NCI-H146 (cell line): Measurements from ENCODE around the gene PMIS2.
"Not testable (repeated sequence)": the region's sequence is repeated elsewhere in the genome, so short reads cannot be mapped to it uniquely, and the experiment has no call there.

Experiments
- DNase-seq: peaks from one replicate; lab custom pipeline; 2025; lab: John Stamatoyannopoulos, UW

Gene PMIS2

GRCh38 chr19:35592226-35592625, 6.3 kb downstream of the PMIS2 start:
- peak; percentile 28 for DNase-seq

DNA sequence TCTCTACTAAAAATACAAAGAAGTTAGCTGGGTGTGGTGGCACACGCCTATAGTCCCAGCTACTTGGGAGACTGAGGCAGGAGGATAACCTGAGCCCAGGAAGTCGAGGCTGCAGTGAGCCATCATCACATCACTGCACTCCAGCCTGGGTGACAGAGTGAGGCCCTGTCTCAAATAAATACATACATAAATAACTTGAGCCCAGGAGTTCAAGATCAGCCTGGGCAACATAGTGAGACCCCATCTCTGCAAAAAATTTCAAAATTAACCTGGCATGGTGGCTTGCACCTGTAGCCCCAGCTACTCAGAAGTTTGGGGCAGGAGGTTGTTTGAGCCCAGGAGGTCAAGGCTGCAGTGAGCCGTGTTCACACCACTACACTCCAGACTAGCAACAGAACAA, 9.1 kb downstream of the PMIS2 start:
- DNase-seq = not testable (repeated sequence)

DNA sequence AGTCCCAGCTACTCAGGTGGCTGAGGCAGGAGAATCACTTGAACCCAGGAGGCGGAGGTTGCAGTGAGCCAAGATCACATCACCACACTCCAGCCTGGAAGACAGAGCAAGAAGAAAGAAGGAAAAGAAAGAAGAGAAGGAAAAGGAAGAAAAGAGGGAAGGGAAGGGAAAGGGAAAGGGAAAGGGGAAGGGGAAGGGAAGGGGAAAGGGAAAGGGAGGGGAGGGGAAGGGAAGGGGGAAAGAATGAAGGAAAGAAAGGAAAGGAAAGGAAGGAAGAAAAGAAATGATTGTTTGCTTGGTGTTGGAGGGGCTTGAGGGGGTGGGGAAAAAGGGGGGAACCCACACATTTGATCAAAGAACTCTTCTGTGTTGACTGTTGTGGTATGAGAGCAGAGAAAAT, 10.0 kb downstream of the PMIS2 start:
- no peak for DNase-seq

DNA sequence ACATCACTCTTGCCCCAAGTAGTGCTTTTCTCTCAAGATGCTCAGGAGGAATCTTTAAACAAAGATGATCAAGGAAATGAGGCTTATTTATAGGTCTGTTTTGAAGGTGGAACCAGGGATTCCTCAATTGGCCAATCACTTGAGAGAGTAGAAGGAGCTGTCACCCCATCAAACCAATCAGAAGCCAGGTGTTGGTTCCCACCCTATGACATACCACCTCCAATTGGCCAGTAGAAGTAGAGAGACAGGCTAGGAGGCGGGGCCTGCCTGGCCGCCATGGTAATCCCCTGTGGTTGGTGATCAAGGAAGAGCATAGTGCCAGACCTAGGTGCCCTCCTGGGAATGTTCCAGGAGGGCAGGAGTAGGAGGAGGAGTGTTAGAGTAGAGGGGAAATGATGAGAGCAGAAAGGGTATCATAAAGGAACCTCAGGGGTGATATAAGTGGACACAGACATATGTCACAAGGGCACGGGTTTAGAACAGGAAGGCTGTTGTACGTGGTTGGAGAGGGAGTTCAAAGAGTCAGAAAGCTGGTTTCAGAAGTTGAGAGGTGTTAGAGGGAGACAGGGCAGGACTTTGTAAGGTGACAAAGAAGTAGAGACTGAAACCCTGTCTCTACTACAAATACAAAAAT, 10.5 kb downstream of the PMIS2 start:
- no peak for DNase-seq

- DNase-seq = no peak
Measured at GRCh38 chr19:35601971-35602370, 16.0 kb downstream of the PMIS2 start.

- not testable (repeated sequence) for DNase-seq
Measured at GRCh38 chr19:35604436-35604835, 18.5 kb downstream of the PMIS2 start.

GRCh38 chr19:35607170-35607569, 21.2 kb downstream of the PMIS2 start:
- DNase-seq = not testable (repeated sequence)

DNA sequence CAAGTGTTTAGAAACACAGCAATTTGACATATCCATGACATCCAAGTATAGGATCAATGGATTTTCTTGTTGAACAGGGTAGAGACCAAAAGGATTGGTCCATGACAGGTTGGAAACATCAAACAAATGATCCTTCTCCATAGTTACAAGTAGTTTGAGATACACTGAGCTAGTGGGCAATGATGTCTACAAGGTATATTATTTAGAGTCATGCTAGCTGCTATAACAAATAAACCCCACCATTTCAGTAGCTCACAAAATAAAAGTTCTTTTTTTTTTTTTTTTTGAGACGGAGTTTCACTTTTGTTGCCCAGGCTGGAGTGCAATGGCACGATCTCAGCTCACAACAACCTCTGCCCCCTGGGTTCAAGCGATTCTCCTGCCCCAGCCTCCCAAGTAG, 21.7 kb downstream of the PMIS2 start:
- DNase-seq = no peak

- no peak for DNase-seq
Measured at GRCh38 chr19:35608251-35608650, 22.3 kb downstream of the PMIS2 start.

GRCh38 chr19:35609851-35610353, 23.9 kb downstream of the PMIS2 start:
- no peak for DNase-seq

- DNase-seq = no peak
Measured at GRCh38 chr19:35612224-35612558, 26.2 kb downstream of the PMIS2 start.

- peak; percentile 92 for DNase-seq
Measured at GRCh38 chr19:35612559-35613321, 26.8 kb downstream of the PMIS2 start, which contains the start of gene HAUS5. Gene HAUS5 (plus strand): TSS chr19:35612735. CDS start chr19:35612795, 60 bp downstream.

DNA sequence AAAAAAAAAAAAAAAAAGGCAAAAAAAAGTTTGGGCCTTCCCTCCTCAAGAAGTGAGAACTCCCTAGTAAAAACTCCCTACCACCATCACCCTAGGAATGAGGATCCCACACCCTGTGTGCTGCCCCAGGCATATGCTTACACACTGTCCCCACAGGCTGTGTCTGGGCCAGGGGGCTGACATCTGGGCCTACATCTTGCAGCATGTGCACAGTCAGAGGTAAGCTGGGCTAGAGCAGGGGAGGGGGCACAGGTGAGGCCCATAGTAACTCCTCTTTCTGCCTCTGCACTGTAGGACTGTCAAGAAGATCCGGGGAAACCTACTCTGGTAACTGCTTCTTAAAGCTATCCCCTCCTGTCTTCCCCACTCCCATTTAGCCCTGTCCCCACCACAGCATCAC, 27.6 kb downstream of the PMIS2 start:
- DNase-seq = no peak

GRCh38 chr19:35615036-35615435, 29.1 kb downstream of the PMIS2 start:
- DNase-seq = no peak

DNA sequence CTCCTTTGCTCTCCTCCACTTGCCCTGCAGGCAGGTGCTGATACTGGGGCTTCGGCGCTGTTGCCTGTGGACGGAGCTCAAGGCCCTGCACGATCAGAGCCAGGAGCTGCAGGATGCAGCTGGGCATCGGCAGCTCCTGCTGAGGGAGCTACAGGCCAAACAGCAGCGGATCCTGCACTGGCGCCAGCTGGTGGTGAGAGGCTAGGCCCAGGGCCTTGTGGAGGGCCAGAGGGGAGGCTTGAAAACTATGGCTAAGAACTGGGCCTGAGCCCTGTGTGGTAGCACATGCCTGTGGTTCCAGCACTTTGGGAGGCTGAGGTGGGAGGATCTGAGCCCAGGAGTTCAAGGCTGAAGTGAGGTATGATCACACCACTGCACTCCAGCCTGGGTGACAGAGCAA, 32.9 kb downstream of the PMIS2 start:
- no peak for DNase-seq

GRCh38 chr19:35619290-35619923, 33.4 kb downstream of the PMIS2 start:
- DNase-seq = no peak

DNA sequence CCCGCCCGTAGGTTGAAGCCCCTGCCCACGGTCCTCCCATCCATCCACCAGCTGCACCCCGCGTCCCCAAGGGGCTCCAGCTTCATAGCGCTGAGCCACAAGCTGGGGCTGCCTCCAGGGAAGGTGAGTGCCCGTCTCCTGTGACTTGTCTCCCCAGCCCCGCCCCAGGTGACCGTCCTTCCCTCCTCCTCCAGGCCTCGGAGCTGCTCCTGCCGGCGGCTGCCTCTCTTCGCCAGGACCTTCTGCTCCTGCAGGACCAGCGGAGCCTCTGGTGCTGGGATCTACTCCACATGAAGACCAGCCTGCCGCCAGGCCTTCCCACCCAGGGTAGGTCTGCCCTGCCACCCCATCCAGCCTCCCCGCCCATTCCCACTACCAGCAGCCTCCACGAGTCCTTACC, 34.0 kb downstream of the PMIS2 start:
- no peak for DNase-seq

- no peak for DNase-seq
Measured at GRCh38 chr19:35621708-35622107, 35.7 kb downstream of the PMIS2 start.

DNA sequence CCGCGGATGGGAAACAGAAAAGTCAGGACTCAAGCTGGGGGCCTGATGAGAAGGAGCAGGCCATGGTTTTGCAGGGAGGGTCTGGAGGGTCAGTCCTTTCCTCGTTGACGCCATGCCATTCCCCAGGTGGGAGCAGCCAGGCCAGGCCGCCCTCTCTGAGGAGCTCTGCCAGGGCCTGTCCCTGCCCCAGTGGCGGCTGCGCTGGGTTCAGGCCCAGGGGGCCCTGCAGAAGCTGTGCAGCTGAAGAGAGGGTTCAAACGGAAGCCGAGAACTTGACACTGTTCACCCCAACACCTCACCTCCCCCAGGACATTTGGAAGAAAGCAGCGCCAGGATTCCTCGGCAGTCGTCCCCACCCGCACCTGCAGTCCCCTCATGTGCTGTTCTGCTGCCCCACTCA, 36.8 kb downstream of the PMIS2 start:
- no peak for DNase-seq

DNA sequence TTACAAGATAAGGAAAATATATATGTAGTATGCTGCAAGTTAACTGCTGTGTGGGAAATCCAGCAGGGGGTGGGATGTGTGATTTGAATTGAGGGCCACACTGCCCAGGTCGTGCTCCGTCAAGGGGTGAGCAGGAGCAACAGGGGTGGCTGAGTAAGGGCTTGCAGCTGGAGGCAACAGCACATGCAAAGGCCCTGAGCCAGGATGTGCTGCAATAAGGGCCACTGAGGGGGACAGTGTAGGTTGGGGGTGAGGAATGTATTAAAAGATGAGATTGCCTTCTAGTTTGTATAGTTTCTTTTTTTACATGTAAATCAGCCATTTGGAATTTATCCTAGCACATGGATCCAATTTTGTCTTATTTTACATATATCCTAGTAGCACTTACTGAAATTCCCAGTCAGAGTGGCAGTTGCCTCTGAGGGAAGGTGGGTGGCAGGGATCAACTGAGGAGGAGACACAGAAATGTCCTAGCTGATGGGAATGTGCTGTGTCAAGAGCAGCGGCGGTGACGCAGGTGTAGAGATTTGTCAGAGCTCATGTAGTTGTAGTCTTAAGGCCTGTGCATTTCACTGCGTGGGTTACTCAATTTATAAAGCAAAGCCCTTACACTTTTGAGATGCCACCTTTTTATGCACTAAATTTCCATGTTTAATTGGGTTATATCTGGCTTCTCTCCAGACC, 37.5 kb downstream of the PMIS2 start:
- DNase-seq = no peak

DNA sequence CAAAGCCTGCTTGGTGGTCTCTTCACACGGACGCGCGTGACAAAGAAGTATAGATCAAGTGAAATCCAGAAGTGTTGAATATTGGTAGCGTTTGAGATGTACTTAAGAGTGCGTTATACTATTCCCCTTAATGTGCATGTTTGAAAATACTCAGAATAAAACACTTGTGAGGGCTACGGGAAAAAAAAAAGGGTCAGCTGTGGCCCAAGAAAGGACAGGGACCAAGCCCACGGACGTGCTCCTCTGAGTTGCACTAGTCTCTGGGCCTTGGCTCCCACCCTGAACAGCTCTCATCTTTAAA, 42.2 kb downstream of the PMIS2 start:
- no peak for DNase-seq

DNA sequence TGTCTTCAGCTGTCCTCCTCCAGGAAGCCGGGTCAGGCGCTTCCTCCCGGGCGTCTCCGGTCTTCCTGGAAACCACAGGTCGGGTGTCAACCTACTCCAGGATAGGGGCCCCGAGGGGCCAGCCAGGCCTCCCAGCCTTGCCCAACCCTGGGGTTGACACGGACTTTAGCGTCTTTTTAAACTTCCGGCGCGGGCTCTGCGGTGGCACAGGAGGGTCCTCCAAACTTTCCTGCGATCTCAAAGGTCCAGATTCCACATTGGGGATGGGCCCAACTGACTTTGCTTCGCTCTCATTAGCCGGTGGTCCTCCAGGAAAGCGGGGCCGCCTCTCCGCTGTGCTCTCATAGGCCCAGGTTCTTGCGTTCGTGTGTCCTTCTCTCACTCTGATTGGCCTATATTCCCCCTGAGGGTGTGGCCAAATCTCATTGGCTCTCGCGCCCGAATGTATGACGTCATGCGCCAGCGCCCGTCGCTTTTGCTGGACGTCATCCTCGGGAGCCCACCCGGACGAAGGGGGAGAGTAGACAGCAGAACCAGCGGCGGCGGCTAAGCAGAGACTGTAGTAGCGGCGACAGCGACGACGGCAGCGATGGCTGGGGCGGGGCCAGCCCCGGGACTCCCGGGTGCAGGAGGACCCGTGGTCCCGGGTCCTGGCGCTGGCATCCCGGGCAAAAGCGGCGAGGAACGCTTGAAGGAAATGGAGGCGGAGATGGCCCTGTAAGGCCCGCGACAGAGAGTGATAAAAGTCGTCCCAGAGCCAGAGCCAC, 42.8 kb downstream of the PMIS2 start, which contains the start of gene RBM42:
Gene RBM42 (plus strand): TSS at position 472 of the 767 bp plus-strand sequence. CDS start 118 bp downstream, at position 590.
- peak; percentile 99 for DNase-seq
